A673 (cell line): Measurements from ENCODE around the gene AP3D1. TPM values are rescaled to one million over a fixed set of nuclear protein-coding genes. Genes with fewer than 3 reads are reported as not detected.

Source experiments
- BruUV-seq: library from RNA; stranded (reverse); fragments of 400-500 nt; replicated peaks from 2 replicates; lab custom pipeline; 2021; lab: Mats Ljungman, UMichigan
- CTCF ChIA-PET: fragments of 300-600 bp; sonication (Branson Sonifier 250); formaldehyde crosslinking; loops from one replicate; lab custom pipeline; 2022; ENCODE audit warnings: antibody characterized with exemption; lab: Charles Lee
- POLR2A ChIA-PET: fragments of 300-600 bp; sonication (Branson Sonifier 250); formaldehyde crosslinking; loops from one replicate; lab custom pipeline; 2022; ENCODE audit warnings: antibody characterized with exemption; ENCODE audit not compliant: low non-redundant PET; lab: Charles Lee
- DNase-seq: peaks from one replicate; pipeline ENCODE4 v3.0.0-alpha.2; 2015; ENCODE audit warnings: low spot score
- H3K27ac ChIP-seq: fragments of 200-600 bp; sonication (generic); 2 replicates; pipeline ENCODE4 v1.5.1; 2016; ENCODE audit warnings: mixed run types, low read depth, mild to moderate bottlenecking, mixed read lengths, antibody characterized with exemption, low read length; ENCODE audit not compliant: poor library complexity, severe bottlenecking
- H3K27me3 ChIP-seq: fragments of 200-600 bp; sonication (generic); replicated peaks from 2 replicates; pipeline ENCODE4 v1.6.1; 2017; ENCODE audit warnings: mixed run types, low read depth, mild to moderate bottlenecking, mixed read lengths, antibody characterized with exemption, low read length; ENCODE audit not compliant: insufficient read depth, poor library complexity
- H3K36me3 ChIP-seq: fragments of 200-600 bp; sonication (generic); 2 replicates; pipeline ENCODE4 v1.6.1; 2016; ENCODE audit warnings: mixed run types, mild to moderate bottlenecking, mixed read lengths, antibody characterized with exemption, low read length; ENCODE audit not compliant: insufficient read depth, poor library complexity, severe bottlenecking
- H3K4me1 ChIP-seq: fragments of 200-600 bp; sonication (generic); 2 replicates; pipeline ENCODE4 v1.6.1; 2017; ENCODE audit warnings: mixed run types, mild to moderate bottlenecking, mixed read lengths, antibody characterized with exemption, low read length; ENCODE audit not compliant: insufficient read depth, poor library complexity, severe bottlenecking
- H3K4me3 ChIP-seq: fragments of 200-600 bp; sonication (generic); 2 replicates; pipeline ENCODE4 v1.5.1; 2016; ENCODE audit warnings: low read depth, mixed run types, mild to moderate bottlenecking, mixed read lengths, low read length; ENCODE audit not compliant: poor library complexity, severe bottlenecking
- H3K9me3 ChIP-seq: fragments of 200-600 bp; sonication (generic); 2 replicates; pipeline ENCODE4 v1.6.1; 2016; ENCODE audit warnings: mixed run types, low read depth, mild to moderate bottlenecking, mixed read lengths, antibody characterized with exemption, low read length; ENCODE audit not compliant: poor library complexity, severe bottlenecking
- CTCF ChIP-seq: fragments of 300-800, 200-600 bp; sonication (generic); conservative IDR thresholded peaks from 2 replicates; pipeline ENCODE4 v1.5.1; 2017; ENCODE audit warnings: low read depth, mild to moderate bottlenecking, antibody characterized with exemption, low read length, moderate library complexity, mixed read lengths
- EZH2 ChIP-seq: fragments of 200-600 bp; sonication (generic); IDR thresholded peaks from 2 replicates; pipeline ENCODE4 v1.6.1; 2017; ENCODE audit warnings: borderline replicate concordance, low read depth, mild to moderate bottlenecking, mixed read lengths, antibody characterized with exemption, low read length; ENCODE audit not compliant: poor library complexity, severe bottlenecking
- intact Hi-C: fragments of 100-400 bp; cut with micrococcal nuclease; formaldehyde crosslinking; loops from one replicate; pipeline ENCODE4 v1.10.0; 2022; ENCODE audit not compliant: unreplicated experiment
- total RNA-seq: library from RNA; stranded (reverse); gene quantifications from 2 replicates; pipeline ENCODE4 v1.2.3, GENCODE V29; 2021

AP3D1 gene
- total RNA-seq, 1 experiment from 2014 or later: 148 TPM

- no peak overlapping the region for H3K4me3 ChIP-seq
- H3K36me3 ChIP-seq: peaks cover 39% of the 10 kb centered on the region
- no peaks in the 10 kb centered on the region for H3K27me3 ChIP-seq
- peaks cover 5% of the 10 kb centered on the region for H3K9me3 ChIP-seq
- TF ChIP-seq CTCF (no peak), EZH2 (no peak)
- H3K27ac ChIP-seq: no peak overlapping the region
- H3K4me1 ChIP-seq: peaks cover 8% of the 10 kb centered on the region
- ChIA-PET CTCF (no interaction called here), POLR2A (no interaction called here)
- BruUV-seq: no TSS peak
- intact Hi-C loops: no loop called here
- no peak for DNase-seq
Measured at GRCh38 chr19:2100719-2101061, 50.7 kb downstream of the AP3D1 start.

- ChIA-PET POLR2A (no interaction called here), CTCF (no interaction called here)
- Histone ChIP-seq H3K27me3 (no peaks in the 10 kb centered on the region), H3K4me1 (peaks cover 8% of the 10 kb centered on the region), H3K4me3 (no peak overlapping the region), H3K36me3 (peaks cover 36% of the 10 kb centered on the region), H3K9me3 (no peaks in the 10 kb centered on the region), H3K27ac (no peak overlapping the region)
- TF ChIP-seq CTCF (no peak), EZH2 (no peak)
- intact Hi-C loops: no loop called here
- no TSS peak for BruUV-seq
- DNase-seq: no peak
Measured at GRCh38 chr19:2099937-2100718, 51.2 kb downstream of the AP3D1 start.

- H3K9me3 ChIP-seq: no peaks in the 10 kb centered on the region
- TF ChIP-seq CTCF (no peak), EZH2 (no peak)
- intact Hi-C loops: no loop called here
- BruUV-seq: no TSS peak
- no peaks in the 10 kb centered on the region for H3K27me3 ChIP-seq
- H3K4me3 ChIP-seq: no peak overlapping the region
- peaks cover 15% of the 10 kb centered on the region for H3K4me1 ChIP-seq
- ChIA-PET POLR2A (no interaction called here), CTCF (no interaction called here)
- no peak for DNase-seq
- peaks cover 28% of the 10 kb centered on the region for H3K36me3 ChIP-seq
- H3K27ac ChIP-seq: no peak overlapping the region
Measured at GRCh38 chr19:2099054-2099501, 52.3 kb downstream of the AP3D1 start.
